Measurements from ENCODE around the gene UBTD1. TPM values are rescaled to one million over a fixed set of nuclear protein-coding genes. Genes with fewer than 3 reads are reported as not detected.
A peak's percentile ranks its signal among the peaks of the same experiment; 100 is the strongest.

The UBTD1 gene
- total RNA-seq, 1 donor = 22.1 TPM

GRCh38 chr10:97593421-97593820, 94.7 kb downstream of the UBTD1 start:
- no peak overlapping the region for H3K4me3 ChIP-seq (ENCODE audit: low read depth, low read length)
- no peak for TF ChIP-seq CTCF (IDR thresholded peaks at IDR 0.05; ENCODE audit: insufficient read depth, low read length)
- peak; percentile 65 for DNase-seq (ENCODE audit: low read depth)

GRCh38 chr10:97596101-97597082, 97.7 kb downstream of the UBTD1 start:
- no peak overlapping the region for H3K4me3 ChIP-seq (ENCODE audit: low read depth, low read length)
- peak; percentile 95 for DNase-seq (ENCODE audit: low read depth)

DNA sequence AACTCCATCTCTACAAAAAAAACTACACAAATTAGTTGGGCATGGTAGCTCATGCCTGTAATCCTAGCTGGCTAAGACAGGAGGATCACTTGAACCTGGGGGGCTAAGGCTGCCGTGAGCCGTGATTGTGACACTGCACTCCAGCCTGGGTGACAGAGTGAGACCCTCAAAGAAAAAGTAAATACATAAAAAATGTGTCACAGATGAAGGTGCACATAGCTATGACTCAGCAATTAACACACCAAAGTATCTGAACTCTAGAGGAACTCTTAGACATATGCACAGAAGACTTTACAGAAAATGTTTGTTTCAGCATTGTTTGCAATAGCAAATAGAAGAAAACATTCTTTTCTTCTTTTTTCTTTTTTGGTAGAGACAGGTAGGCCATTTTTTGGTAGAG, 99.1 kb downstream of the UBTD1 start:
- no peak for TF ChIP-seq CTCF (IDR thresholded peaks at IDR 0.05; ENCODE audit: insufficient read depth, low read length)
- H3K4me3 ChIP-seq (ENCODE audit: low read depth, low read length) = no peak overlapping the region
- DNase-seq (ENCODE audit: low read depth) = no peak

More at GRCh38 chr10:97596101-97597082, 97.7 kb downstream of the UBTD1 start:
- TF ChIP-seq CTCF (IDR thresholded peaks at IDR 0.05; ENCODE audit: insufficient read depth, low read length) = no peak

DNA sequence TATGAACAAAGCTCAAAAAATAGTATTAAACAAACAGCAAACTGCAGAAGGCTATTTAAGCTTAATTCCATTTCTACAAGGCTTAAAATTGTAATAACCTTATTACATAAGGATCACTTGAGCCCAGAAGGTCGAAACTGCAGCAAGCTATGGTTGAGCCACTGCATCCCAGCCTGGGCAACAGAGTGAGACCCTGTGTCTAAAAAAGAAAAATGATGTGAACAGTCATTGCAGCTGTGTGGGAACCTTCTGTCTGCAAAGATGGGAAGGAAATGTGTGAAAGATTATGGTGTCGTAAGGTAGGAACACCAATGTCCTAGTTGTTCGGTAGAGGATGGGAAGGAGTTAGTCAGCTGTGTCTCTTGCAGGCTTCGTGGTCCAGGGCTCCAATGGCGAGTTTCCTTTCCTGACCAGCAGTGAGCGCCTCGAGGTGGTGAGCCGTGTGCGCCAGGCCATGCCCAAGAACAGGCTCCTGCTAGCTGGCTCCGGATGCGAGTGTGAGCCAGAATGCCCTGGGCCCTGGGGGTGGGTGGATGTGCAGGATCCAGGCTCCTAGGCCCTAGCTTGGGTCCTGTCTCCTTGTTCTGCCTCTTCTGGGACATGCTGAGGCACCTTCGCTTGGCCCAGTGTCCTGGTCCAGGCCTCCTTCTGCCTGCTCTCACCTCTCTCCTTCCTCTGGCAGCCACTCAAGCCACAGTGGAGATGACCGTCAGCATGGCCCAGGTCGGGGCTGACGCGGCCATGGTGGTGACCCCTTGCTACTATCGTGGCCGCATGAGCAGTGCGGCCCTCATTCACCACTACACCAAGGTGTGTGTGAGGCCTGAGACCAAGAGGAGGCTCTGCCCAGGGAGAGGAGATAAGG, 99.9 kb downstream of the UBTD1 start:
- H3K4me3 ChIP-seq (ENCODE audit: low read depth, low read length) = no peak overlapping the region
- no peak for TF ChIP-seq CTCF (IDR thresholded peaks at IDR 0.05; ENCODE audit: insufficient read depth, low read length)
- no peak for DNase-seq (ENCODE audit: low read depth)

DNA sequence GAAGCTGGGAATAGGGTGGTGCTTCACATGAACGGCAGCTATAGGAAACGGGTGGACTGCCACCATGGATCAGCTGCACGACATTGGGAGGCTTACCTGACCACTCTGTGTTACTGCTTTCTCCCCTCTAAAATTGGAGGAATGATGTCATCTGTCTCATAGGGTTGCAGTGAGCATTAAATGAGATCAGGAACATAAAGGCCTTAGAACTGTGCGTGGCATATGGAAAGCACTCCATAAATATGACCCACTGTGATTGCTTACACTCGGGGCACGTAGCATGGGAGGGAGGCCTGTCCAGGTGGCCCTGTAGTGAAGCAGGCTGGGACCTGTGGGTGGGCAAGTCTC, 100.5 kb downstream of the UBTD1 start:
- TF ChIP-seq CTCF (IDR thresholded peaks at IDR 0.05; ENCODE audit: insufficient read depth, low read length) = no peak
- H3K4me3 ChIP-seq (ENCODE audit: low read depth, low read length) = no peak overlapping the region
- no peak for DNase-seq (ENCODE audit: low read depth)

- no peak for TF ChIP-seq CTCF (IDR thresholded peaks at IDR 0.05; ENCODE audit: insufficient read depth, low read length)
- no peak overlapping the region for H3K4me3 ChIP-seq (ENCODE audit: low read depth, low read length)
- DNase-seq (ENCODE audit: low read depth) = no peak
Observed at GRCh38 chr10:97600616-97601015, 101.9 kb downstream of the UBTD1 start.

All from fibroblast of the aortic adventitia (primary cell).